B cell (primary cell): ENCODE data around the gene WNK2. TPM values are rescaled to one million over a fixed set of nuclear protein-coding genes. Genes with fewer than 3 reads are reported as not detected.

Experiments used
- ATAC-seq: fragments of 200-7000 bp; cut with Tn5 transposase; one replicate; pipeline ENCODE4 v1.10.0; 2021; ENCODE audit warnings: low read depth, mild to moderate bottlenecking, moderate number of reproducible peaks, moderate library complexity
- CTCF ChIA-PET: fragments of 350-600 bp; sonication (Branson Sonifier 250); formaldehyde crosslinking; loops from one replicate; lab custom pipeline; 2021; ENCODE audit warnings: antibody characterized with exemption, inconsistent platforms; lab: Charles Lee
- POLR2A ChIA-PET: fragments of 350-600 bp; sonication (Branson Sonifier 250); formaldehyde crosslinking; loops from one replicate; lab custom pipeline; 2021; ENCODE audit warnings: antibody characterized with exemption; lab: Charles Lee
- DNase-seq: peaks from one replicate; pipeline ENCODE4 v3.0.0; 2013
- H2AFZ ChIP-seq: 2 replicates; pipeline ENCODE4 v1.6.1; 2012; ENCODE audit warnings: mild to moderate bottlenecking, low read depth, low read length; ENCODE audit not compliant: insufficient read depth, poor library complexity, severe bottlenecking
- H3K27ac ChIP-seq, 2 donors: 1 replicate in 1 of 2; 2 replicates in 1 of 2; pipeline ENCODE4 v1.5.1; 2012 to 2013; ENCODE audit warnings: low read length in 2 of 2, mild to moderate bottlenecking in 2 of 2, moderate library complexity in 1 of 2
- H3K27me3 ChIP-seq, 4 experiments: fragments of 200-600 bp in 1 of 4; sonication (generic) in 1 of 4; replicated peaks in 1 of 4; 1 replicate in 2 of 4; 2 replicates in 2 of 4; pipeline versions ENCODE4 v1.6.1 to v1.7.0; 2013 to 2016; ENCODE audit warnings: low read length in 3 of 4, mild to moderate bottlenecking in 2 of 4, mixed read lengths in 1 of 4, moderate library complexity in 1 of 4; ENCODE audit not compliant: insufficient read depth in 4 of 4, control insufficient read depth in 3 of 4; ENCODE audit errors: control extremely low read depth in 1 of 4
- H3K36me3 ChIP-seq, 2 experiments: replicated peaks in 1 of 2; 1 replicate in 1 of 2; 2 replicates in 1 of 2; pipeline versions ENCODE4 v1.6.1 to v1.7.1; 2013; ENCODE audit warnings: low read length in 1 of 2; ENCODE audit not compliant: insufficient read depth in 2 of 2, control insufficient read depth in 1 of 2; ENCODE audit errors: control extremely low read depth in 1 of 2, extremely low read depth in 1 of 2
- H3K4me1 ChIP-seq, 2 donors: fragments of 200-600 bp in 1 of 2; sonication (generic) in 1 of 2; 1 replicate in 1 of 2; 2 replicates in 1 of 2; pipeline versions ENCODE4 v1.5.1 to v1.6.1; 2013 to 2017; ENCODE audit warnings: low read length in 2 of 2; ENCODE audit not compliant: control insufficient read depth in 2 of 2, insufficient read depth in 2 of 2
- H3K4me2 ChIP-seq: replicated peaks from 2 replicates; pipeline ENCODE3; 2012; ENCODE audit warnings: mild to moderate bottlenecking, low read depth, low read length; ENCODE audit not compliant: poor library complexity, severe bottlenecking
- H3K4me3 ChIP-seq, 5 experiments: fragments of 200-600 bp in 1 of 5; sonication (generic) in 1 of 5; 1 replicate in 3 of 5; 2 replicates in 2 of 5; pipeline versions ENCODE4 v1.5.1 to v1.7.0; 2011 to 2016; ENCODE audit warnings: low read length in 4 of 5, mild to moderate bottlenecking in 4 of 5, low read depth in 2 of 5, control low read depth in 1 of 5, moderate library complexity in 1 of 5; ENCODE audit not compliant: insufficient read depth in 1 of 5; ENCODE audit errors: control extremely low read depth in 1 of 5, extremely low read depth in 1 of 5
- H3K79me2 ChIP-seq: fragments of 200-600 bp; sonication (generic); one replicate; pipeline ENCODE4 v1.6.0; 2016; ENCODE audit warnings: low read length; ENCODE audit not compliant: control insufficient read depth, insufficient read depth
- H3K9ac ChIP-seq: fragments of 200-600 bp; sonication (generic); 2 replicates; pipeline ENCODE4 v1.6.1; 2017; ENCODE audit warnings: mild to moderate bottlenecking, low read length, moderate library complexity
- H3K9me3 ChIP-seq, 3 donors: one replicate each; pipeline versions ENCODE4 v1.6.1 to v1.7.1; 2013; ENCODE audit warnings: low read length in 2 of 3; ENCODE audit not compliant: control insufficient read depth in 2 of 3, insufficient read depth in 1 of 3; ENCODE audit errors: control extremely low read depth in 1 of 3
- H4K20me1 ChIP-seq: 2 replicates; pipeline ENCODE4 v1.6.0; 2012; ENCODE audit warnings: mild to moderate bottlenecking, low read length; ENCODE audit not compliant: insufficient read depth, control insufficient read depth, poor library complexity, severe bottlenecking
- H3K27ac Mint-ChIP-seq: one replicate; pipeline ENCODE4 v1.8.0; 2021; ENCODE audit warnings: mixed read lengths
- H3K27me3 Mint-ChIP-seq: one replicate; pipeline ENCODE4 v1.8.0; 2021; ENCODE audit warnings: mixed read lengths
- H3K4me1 Mint-ChIP-seq: one replicate; pipeline ENCODE4 v1.8.0; 2021; ENCODE audit warnings: mixed read lengths
- H3K4me3 Mint-ChIP-seq: one replicate; pipeline ENCODE4 v1.8.0; 2021; ENCODE audit warnings: mixed read lengths
- H3K9me3 Mint-ChIP-seq: one replicate; pipeline ENCODE4 v1.8.0; 2022; ENCODE audit warnings: mixed read lengths; ENCODE audit not compliant: insufficient read depth
- EZH2 ChIP-seq: IDR thresholded peaks from 2 replicates; pipeline ENCODE4 v1.6.1; 2012; ENCODE audit warnings: borderline replicate concordance, low read depth, mild to moderate bottlenecking, moderate library complexity, low read length; ENCODE audit not compliant: insufficient read depth, poor library complexity, severe bottlenecking
- WGBS: methylation state at CpG from one replicate; pipeline ENCODE4 v1.1.5; 2013; ENCODE audit warnings: missing lambda C conversion rate; ENCODE audit not compliant: insufficient coverage; 5-methylcytosine and 5-hydroxymethylcytosine counted together
- intact Hi-C: fragments of 100-400 bp; cut with micrococcal nuclease; formaldehyde crosslinking; loops from one replicate; pipeline ENCODE4 v1.10.0; 2022
- polyA plus RNA-seq: library from polyadenylated mRNA; depleted of rRNA; stranded (reverse); fragments of >200 nt; gene quantifications from 2 replicates; pipeline ENCODE4 v1.2.3, GENCODE V29; 2012
- total RNA-seq, 2 donors: library from RNA; stranded (reverse); fragments of 120-200 nt in 1 of 2; gene quantifications; 1 replicate in 1 of 2; 2 replicates in 1 of 2; pipeline versions ENCODE4 v1.2.3 to v1.2.4, GENCODE V29; 2013 to 2022
- TF ChIP-seq, protein P1 (sequence below): fragments of 200-600 bp; IDR thresholded peaks from one replicate; pipeline ENCODE4 v1.8.0; 2022; ENCODE audit warnings: antibody characterized with exemption, mild to moderate bottlenecking

Gene WNK2
- total and polyA plus RNA-seq, 2 donors (not counting 1 experiment from before 2014, with no cell fraction given) = 0.49 TPM; not detected in 1

DNA sequence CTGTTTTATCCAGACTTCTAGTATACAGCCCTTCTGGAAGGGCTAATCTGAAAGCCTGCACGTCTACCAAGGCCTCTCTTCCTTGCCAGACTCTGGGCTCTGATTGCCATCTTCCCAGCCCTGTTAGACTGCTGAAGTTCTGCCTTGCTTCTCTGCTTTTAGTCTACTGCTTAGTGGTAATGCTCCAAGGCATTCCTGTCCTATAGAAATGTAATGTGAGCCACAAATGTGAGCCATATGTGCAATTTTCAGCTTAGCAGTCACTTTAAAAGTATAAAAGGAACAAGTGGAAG lies 32.1 kb downstream of the WNK2 start:
- Histone ChIP-seq H3K27ac (no peak overlapping the region), H3K79me2 (no peaks in the 10 kb centered on the region), H3K27me3 (no peaks in the 10 kb centered on the region), H3K4me3 (no peak overlapping the region), H4K20me1 (no peaks in the 10 kb centered on the region), H3K9me3 (peaks cover 0 to 22% (median 10%) of the 10 kb centered on the region in 3 donors), H3K36me3 (no peaks in the 10 kb centered on the region), H2AFZ (no peak overlapping the region), H3K9ac (no peak overlapping the region), H3K4me2 (no peak overlapping the region), H3K4me1 (no peaks in the 10 kb centered on the region)
- Mint-ChIP-seq H3K4me1 (no peaks in the 10 kb centered on the region), H3K27ac (no peak overlapping the region), H3K9me3 (no peaks in the 10 kb centered on the region), H3K27me3 (peaks cover 9% of the 10 kb centered on the region), H3K4me3 (no peak overlapping the region)
- TF ChIP-seq, protein P1, sequence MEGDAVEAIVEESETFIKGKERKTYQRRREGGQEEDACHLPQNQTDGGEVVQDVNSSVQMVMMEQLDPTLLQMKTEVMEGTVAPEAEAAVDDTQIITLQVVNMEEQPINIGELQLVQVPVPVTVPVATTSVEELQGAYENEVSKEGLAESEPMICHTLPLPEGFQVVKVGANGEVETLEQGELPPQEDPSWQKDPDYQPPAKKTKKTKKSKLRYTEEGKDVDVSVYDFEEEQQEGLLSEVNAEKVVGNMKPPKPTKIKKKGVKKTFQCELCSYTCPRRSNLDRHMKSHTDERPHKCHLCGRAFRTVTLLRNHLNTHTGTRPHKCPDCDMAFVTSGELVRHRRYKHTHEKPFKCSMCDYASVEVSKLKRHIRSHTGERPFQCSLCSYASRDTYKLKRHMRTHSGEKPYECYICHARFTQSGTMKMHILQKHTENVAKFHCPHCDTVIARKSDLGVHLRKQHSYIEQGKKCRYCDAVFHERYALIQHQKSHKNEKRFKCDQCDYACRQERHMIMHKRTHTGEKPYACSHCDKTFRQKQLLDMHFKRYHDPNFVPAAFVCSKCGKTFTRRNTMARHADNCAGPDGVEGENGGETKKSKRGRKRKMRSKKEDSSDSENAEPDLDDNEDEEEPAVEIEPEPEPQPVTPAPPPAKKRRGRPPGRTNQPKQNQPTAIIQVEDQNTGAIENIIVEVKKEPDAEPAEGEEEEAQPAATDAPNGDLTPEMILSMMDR = no peak
- TF ChIP-seq EZH2 = no peak
- ATAC-seq (no peak), DNase-seq (no peak)
- ChIA-PET CTCF (no interaction called here), POLR2A (no interaction called here)
- WGBS = 94% methylated on average over 1 of the region's 1 CpG
- intact Hi-C loops = no loop called here

- no peak for TF ChIP-seq EZH2
- Histone ChIP-seq H4K20me1 (no peaks in the 10 kb centered on the region), H3K9ac (no peak overlapping the region), H3K9me3 (peaks cover 0 to 19% (median 10%) of the 10 kb centered on the region in 3 donors), H3K4me1 (no peaks in the 10 kb centered on the region), H3K36me3 (no peaks in the 10 kb centered on the region), H3K27ac (no peak overlapping the region), H2AFZ (no peak overlapping the region), H3K79me2 (no peaks in the 10 kb centered on the region), H3K4me3 (no peak overlapping the region), H3K27me3 (no peaks in the 10 kb centered on the region), H3K4me2 (no peak overlapping the region)
- H3K4me1 Mint-ChIP-seq = no peaks in the 10 kb centered on the region
- CTCF ChIA-PET = no interaction called here
- POLR2A ChIA-PET = no interaction called here
- DNase-seq (no peak), ATAC-seq (no peak)
- H3K4me3 Mint-ChIP-seq = no peak overlapping the region
- H3K27ac Mint-ChIP-seq = no peak overlapping the region
- no peaks in the 10 kb centered on the region for H3K9me3 Mint-ChIP-seq
- intact Hi-C loops = no loop called here
- 100% methylated on average over 1 of the region's 5 CpGs for WGBS
- H3K27me3 Mint-ChIP-seq = peaks cover 12% of the 10 kb centered on the region
Measured at GRCh38 chr9:93217706-93218105, 33.8 kb downstream of the WNK2 start.
